K562 (cell line): ENCODE data around the gene PTPRG. TPM values are rescaled to one million over a fixed set of nuclear protein-coding genes. Genes with fewer than 3 reads are reported as not detected.

Source experiments
- ATAC-seq: fragments of 200-7000 bp; cut with Tn5 transposase; 3 replicates; pipeline ENCODE4 v1.9.1; 2020; ENCODE audit warnings: moderate library complexity
- BruUV-seq: library from RNA; stranded (reverse); fragments of 400-500 nt; replicated peaks from 2 replicates; lab custom pipeline; 2021; lab: Mats Ljungman, UMichigan
- CTCF ChIA-PET: fragments of 300-600 bp; formaldehyde crosslinking; extraction: SDS; loops from one replicate; lab custom pipeline; 2021; ENCODE audit warnings: low intra/inter-chr PET ratio; lab: Yijun Ruan, JAX
- POLR2A ChIA-PET: fragments of 300-600, 350-650 bp; sonication (Branson Sonifier 250); formaldehyde crosslinking; extraction: SDS; loops from one replicate; lab custom pipeline; 2021; ENCODE audit warnings: antibody characterized with exemption, inconsistent platforms; lab: Yijun Ruan, JAX
- DNase-seq, 4 experiments: peaks; one replicate each; pipeline versions ENCODE4 v3.0.0 to v3.0.0-alpha.2; 2011 to 2018; ENCODE audit warnings: low spot score in 3 of 4, mixed read lengths in 3 of 4; ENCODE audit errors: extremely low read depth in 1 of 4
- FAIRE-seq: peaks from 2 replicates; lab custom pipeline; 2011; peaks lifted over from hg19 to GRCh38; lab: Jason Lieb, UNC
- H2AFZ ChIP-seq: 2 replicates; pipeline ENCODE4 v1.6.0; 2011; ENCODE audit warnings: low read depth, low read length, control low read depth, inconsistent platforms
- H3K27ac ChIP-seq: fragments of 200-600 bp; 3 replicates; pipeline ENCODE4 v1.8.0; 2011; ENCODE audit warnings: low read depth, mild to moderate bottlenecking, control low read depth, inconsistent platforms, low read length, moderate library complexity, mixed read lengths; ENCODE audit errors: extremely low read depth
- H3K27me3 ChIP-seq, 2 experiments: fragments of 300-600 bp in 1 of 2; 2 replicates in 1 of 2; 3 replicates in 1 of 2; pipeline versions ENCODE4 v1.6.0 to v1.8.0; 2011; ENCODE audit warnings: inconsistent platforms in 2 of 2, low read length in 2 of 2, mild to moderate bottlenecking in 1 of 2, mixed read lengths in 1 of 2, moderate library complexity in 1 of 2; ENCODE audit not compliant: control insufficient read depth in 2 of 2, insufficient read depth in 2 of 2
- H3K36me3 ChIP-seq: fragments of 300-600 bp; 3 replicates; pipeline ENCODE4 v1.8.0; 2011; ENCODE audit warnings: mild to moderate bottlenecking, low read length, inconsistent platforms; ENCODE audit not compliant: control insufficient read depth, insufficient read depth
- H3K4me1 ChIP-seq, 2 experiments: fragments of 200-600 bp in 1 of 2; replicated peaks in 1 of 2; 2 replicates in 1 of 2; 3 replicates in 1 of 2; pipeline versions ENCODE4 v1.5.1 to v1.8.0; 2011; ENCODE audit warnings: inconsistent platforms in 2 of 2, low read length in 2 of 2, mild to moderate bottlenecking in 1 of 2, mixed read lengths in 1 of 2, moderate library complexity in 1 of 2; ENCODE audit not compliant: control insufficient read depth in 2 of 2, insufficient read depth in 2 of 2
- H3K4me2 ChIP-seq: 2 replicates; pipeline ENCODE4 v1.6.1; 2011; ENCODE audit warnings: low read length, control low read depth, inconsistent platforms, mixed read lengths; ENCODE audit not compliant: insufficient read depth
- H3K4me3 ChIP-seq: fragments of 200-600 bp; sonication (generic), shearing (Covaris generic); 2 replicates; pipeline ENCODE4 v1.5.1; 2016; ENCODE audit warnings: control low read depth, inconsistent platforms
- H3K79me2 ChIP-seq: fragments of 200-600 bp; 3 replicates; pipeline ENCODE4 v1.8.0; 2011; ENCODE audit warnings: low read length, inconsistent platforms; ENCODE audit not compliant: control insufficient read depth, insufficient read depth
- H3K9ac ChIP-seq, 2 experiments: 2 replicates each; pipeline versions ENCODE4 v1.6.0 to v1.6.1; 2011; ENCODE audit warnings: low read depth in 2 of 2, low read length in 2 of 2, control low read depth in 1 of 2, inconsistent platforms in 1 of 2, mild to moderate bottlenecking in 1 of 2, mixed read lengths in 1 of 2; ENCODE audit not compliant: insufficient read depth in 1 of 2
- H3K9me1 ChIP-seq: one replicate; pipeline ENCODE4 v1.6.0; 2011; ENCODE audit warnings: inconsistent platforms, mild to moderate bottlenecking, low read length, moderate library complexity; ENCODE audit not compliant: control insufficient read depth, insufficient read depth
- H3K9me3 ChIP-seq: replicated peaks from 2 replicates; pipeline ENCODE4 v1.5.1; 2011; ENCODE audit warnings: low read depth, low read length, inconsistent platforms; ENCODE audit not compliant: control insufficient read depth, insufficient read depth
- H4K20me1 ChIP-seq: replicated peaks from 2 replicates; pipeline ENCODE4 v1.6.1; 2011; ENCODE audit warnings: low read length, inconsistent platforms, mixed read lengths; ENCODE audit not compliant: control insufficient read depth, insufficient read depth
- CEBPZ ChIP-seq: fragments of 150-350 bp; IDR thresholded peaks from 2 replicates; pipeline ENCODE4 v1.6.1; 2014; ENCODE audit warnings: low read depth, mild to moderate bottlenecking, low read length, borderline replicate concordance
- FOS ChIP-seq: IDR thresholded peaks from 3 replicates; pipeline ENCODE4 v1.6.1; 2011; ENCODE audit not compliant: insufficient read length; ENCODE audit errors: extremely low read depth
- NFATC3 ChIP-seq: fragments of 450-650 bp; IDR thresholded peaks from 2 replicates; pipeline ENCODE4 v1.6.1; 2017; ENCODE audit warnings: mild to moderate bottlenecking
- PRPF4 ChIP-seq: fragments of 200-400 bp; formaldehyde crosslinking; IDR thresholded peaks from one replicate; pipeline ENCODE4 v1.6.1; 2017; ENCODE audit warnings: low read length, low read depth, mild to moderate bottlenecking; ENCODE audit not compliant: insufficient read depth, poor library complexity, severe bottlenecking
- WGBS: fragments of 100-300 bp; shearing (Covaris generic); methylation state at CpG from one replicate; pipeline ENCODE4 v1.1.6; 2016; ENCODE audit warnings: low coverage, mixed read lengths; ENCODE audit not compliant: insufficient coverage; ENCODE audit errors: missing lambda C conversion rate; 5-methylcytosine and 5-hydroxymethylcytosine counted together
- in situ Hi-C: fragments of 300-500 bp; cut with MboI; formaldehyde crosslinking; loops from 4 replicates; pipeline ENCODE4 v1.15.0; 2018; ENCODE audit warnings: inconsistent platforms, mixed read lengths
- intact Hi-C: fragments of 100-400 bp; cut with micrococcal nuclease; formaldehyde crosslinking; loops from 2 replicates; pipeline ENCODE4 v1.14.2; 2022
- polyA plus RNA-seq, 8 experiments: library from polyadenylated mRNA; depleted of rRNA in 4 of 8; stranded (reverse) in 5 of 8; unstranded in 3 of 8; fragments of >200 nt; fragmentation: Nextera tagmentation in 2 of 8; fragmentation: Illumina TruSeq in 1 of 8; extraction: Ambion mirVana in 2 of 8; extraction: Trizol in 1 of 8; gene quantifications; 2 replicates each; pipeline versions ENCODE4 v1.2.1 to v1.2.3, GENCODE V29; 2011 to 2014; ENCODE audit warnings: inconsistent platforms in 1 of 8, missing spikeins in 1 of 8
- total RNA-seq, 7 experiments: library from RNA; depleted of rRNA in 6 of 7; stranded (reverse); fragments of >200 nt in 6 of 7; fragmentation: Illumina TruSeq in 2 of 7; extraction: Trizol in 2 of 7; gene quantifications; 2 replicates each; pipeline versions ENCODE4 v1.2.1 to v1.2.3, GENCODE V29; 2011 to 2021; ENCODE audit warnings: low replicate concordance in 1 of 7

The PTPRG gene
- total and polyA plus RNA-seq, 9 of the 15 experiments (the other 6 are each of a cell fraction or from before 2014, with no cell fraction given): 0.16 TPM; not detected in 8

GRCh38 chr3:61967937-61968336 is 406.6 kb downstream of the PTPRG start:
- intact Hi-C loops: no loop called here
- Histone ChIP-seq H2AFZ (no peak overlapping the region), H3K4me3 (no peak overlapping the region), H3K27ac (no peak overlapping the region), H3K79me2 (no peaks in the 10 kb centered on the region), H3K4me2 (no peak overlapping the region), H3K9me1 (no peaks in the 10 kb centered on the region), H3K36me3 (no peaks in the 10 kb centered on the region), H3K9me3 (no peaks in the 10 kb centered on the region), H3K9ac (no peak overlapping the region), H3K4me1 (no peaks in the 10 kb centered on the region), H3K27me3 (no peaks in the 10 kb centered on the region), H4K20me1 (no peaks in the 10 kb centered on the region)
- FAIRE-seq (no peak), DNase-seq (no peak), ATAC-seq (no peak)
- no TSS peak for BruUV-seq
- POLR2A ChIA-PET: no interaction called here
- 0% methylated on average over 2 of the region's 2 CpGs for WGBS
- in situ Hi-C loops: no loop called here
- CTCF ChIA-PET: no interaction called here
- TF ChIP-seq CEBPZ: no peak

GRCh38 chr3:61974662-61975061 is 413.3 kb downstream of the PTPRG start:
- no peak for FAIRE-seq
- no peak overlapping the region for H2AFZ ChIP-seq
- 0% methylated on average over 2 of the region's 2 CpGs for WGBS
- TF ChIP-seq FOS (no peak), NFATC3 (no peak), PRPF4 (no peak)
- H3K27me3 ChIP-seq: no peaks in the 10 kb centered on the region
- H3K9ac ChIP-seq: no peak overlapping the region
- H3K36me3 ChIP-seq: no peaks in the 10 kb centered on the region
- DNase-seq: no peak
- no peaks in the 10 kb centered on the region for H3K4me1 ChIP-seq
- no peaks in the 10 kb centered on the region for H3K9me1 ChIP-seq
- H3K4me2 ChIP-seq: no peak overlapping the region
- no TSS peak for BruUV-seq
- POLR2A ChIA-PET: no interaction called here
- CTCF ChIA-PET: no interaction called here
- no peaks in the 10 kb centered on the region for H3K79me2 ChIP-seq
- H3K9me3 ChIP-seq: no peaks in the 10 kb centered on the region
- no peak overlapping the region for H3K27ac ChIP-seq
- no peak overlapping the region for H3K4me3 ChIP-seq
- no peak for ATAC-seq
- no peaks in the 10 kb centered on the region for H4K20me1 ChIP-seq
- in situ Hi-C loops (no loop called here), intact Hi-C loops (no loop called here)
